ENCODE results near the gene PNP.

DNA sequence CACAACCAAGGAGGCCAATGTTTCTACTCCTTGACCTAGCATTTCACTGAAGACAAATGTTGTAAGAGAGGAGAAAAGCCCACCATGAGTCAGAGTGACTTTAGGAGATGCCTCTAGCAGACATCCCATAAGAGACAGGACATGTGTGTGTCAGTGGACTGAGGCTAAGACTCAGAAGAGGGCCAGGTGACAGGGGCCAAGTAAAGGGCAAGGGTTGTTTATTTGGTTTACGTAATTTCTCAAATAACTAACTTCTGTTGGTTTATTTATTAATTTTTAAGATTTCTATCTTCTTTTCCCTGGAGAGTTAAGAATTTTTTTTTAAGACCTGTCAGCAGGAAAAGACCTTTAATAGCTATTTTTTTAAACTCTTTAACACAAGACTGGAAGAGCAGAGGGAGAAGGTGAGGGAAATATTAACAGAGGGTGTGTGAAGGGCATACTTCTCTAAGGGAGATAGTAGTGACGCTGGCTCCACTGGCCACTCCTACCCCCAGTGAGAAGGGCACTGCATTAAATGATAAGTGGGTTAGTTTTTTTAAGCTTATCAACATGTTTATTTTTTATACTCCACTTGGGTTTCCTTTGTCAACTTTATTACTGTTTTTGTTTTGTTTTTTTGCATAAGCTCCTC lies 3.4 kb downstream of the PNP start:
- TF ChIP-seq, protein P1, sequence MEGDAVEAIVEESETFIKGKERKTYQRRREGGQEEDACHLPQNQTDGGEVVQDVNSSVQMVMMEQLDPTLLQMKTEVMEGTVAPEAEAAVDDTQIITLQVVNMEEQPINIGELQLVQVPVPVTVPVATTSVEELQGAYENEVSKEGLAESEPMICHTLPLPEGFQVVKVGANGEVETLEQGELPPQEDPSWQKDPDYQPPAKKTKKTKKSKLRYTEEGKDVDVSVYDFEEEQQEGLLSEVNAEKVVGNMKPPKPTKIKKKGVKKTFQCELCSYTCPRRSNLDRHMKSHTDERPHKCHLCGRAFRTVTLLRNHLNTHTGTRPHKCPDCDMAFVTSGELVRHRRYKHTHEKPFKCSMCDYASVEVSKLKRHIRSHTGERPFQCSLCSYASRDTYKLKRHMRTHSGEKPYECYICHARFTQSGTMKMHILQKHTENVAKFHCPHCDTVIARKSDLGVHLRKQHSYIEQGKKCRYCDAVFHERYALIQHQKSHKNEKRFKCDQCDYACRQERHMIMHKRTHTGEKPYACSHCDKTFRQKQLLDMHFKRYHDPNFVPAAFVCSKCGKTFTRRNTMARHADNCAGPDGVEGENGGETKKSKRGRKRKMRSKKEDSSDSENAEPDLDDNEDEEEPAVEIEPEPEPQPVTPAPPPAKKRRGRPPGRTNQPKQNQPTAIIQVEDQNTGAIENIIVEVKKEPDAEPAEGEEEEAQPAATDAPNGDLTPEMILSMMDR (IDR thresholded peaks at IDR 0.05): no peak
- TF ChIP-seq EZH2 (IDR thresholded peaks at IDR 0.05; ENCODE audit: borderline replicate concordance, insufficient read depth, low read depth, low read length, poor library complexity, severe bottlenecking): no peak

Measured in B cell (primary cell).